ENCODE data around the gene MMP3. TPM values are rescaled to one million over a fixed set of nuclear protein-coding genes. Genes with fewer than 3 reads are reported as not detected.

The MMP3 gene
- total and polyA plus RNA-seq, 2 experiments from 2014 or later, result 0.93 to 0.97 TPM

DNA sequence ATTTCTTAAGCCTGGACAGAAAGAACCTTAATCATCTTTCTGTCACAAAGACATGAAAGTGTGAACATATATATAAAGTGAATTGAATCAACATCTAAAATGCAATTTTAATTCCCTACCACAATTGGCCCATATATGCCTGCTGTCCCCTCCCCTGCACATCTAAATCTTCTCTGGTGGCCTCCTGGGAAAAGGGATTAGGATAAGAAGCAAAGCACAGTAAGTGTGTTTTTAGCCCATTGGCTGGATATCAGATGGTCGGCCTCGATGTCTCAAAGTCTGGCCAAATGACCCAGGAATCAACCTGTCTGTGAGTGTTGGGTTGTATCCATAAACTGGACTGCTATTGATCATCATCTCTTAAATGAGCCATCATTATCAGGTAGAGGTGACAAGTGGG lies 5.8 kb downstream of the MMP3 start:
- Histone ChIP-seq H4K20me1 (ENCODE audit: insufficient read depth, poor library complexity, severe bottlenecking) (no peaks in the 10 kb centered on the region), H3K4me2 (no peak overlapping the region), H3K36me3 (replicated peaks; ENCODE audit: insufficient read depth, low read depth) (no peaks in the 10 kb centered on the region), H3K27ac (no peak overlapping the region), H3K9me3 (ENCODE audit: low read depth) (no peaks in the 10 kb centered on the region), H3K27me3 (no peaks in the 10 kb centered on the region), H2AFZ (no peak overlapping the region), H3K4me1 (ENCODE audit: insufficient read depth) (peaks cover 10% of the 10 kb centered on the region), H3K9me2 (replicated peaks; ENCODE audit: insufficient read depth) (no peaks in the 10 kb centered on the region), H3K79me2 (no peaks in the 10 kb centered on the region), H3K4me3 (no peak overlapping the region)
- 94% methylated on average over 2 of the region's 2 CpGs for WGBS (ENCODE audit: low lambda C conversion rate, missing lambda C conversion rate)
- no peak for DNase-seq (ENCODE audit: low spot score)
- TF ChIP-seq CTCF (IDR thresholded peaks at IDR 0.05; ENCODE audit: poor library complexity) (no peak), EZH2phosphoT487 (IDR thresholded peaks at IDR 0.05; ENCODE audit: low read depth, severe bottlenecking, unreplicated experiment) (no peak), EZH2 (IDR thresholded peaks at IDR 0.05; ENCODE audit: borderline replicate concordance) (no peak)

GRCh38 chr11:102837156-102837555 lies 6.3 kb downstream of the MMP3 start:
- WGBS (ENCODE audit: low lambda C conversion rate, missing lambda C conversion rate), result 93% methylated on average over 2 of the region's 2 CpGs
- no peaks in the 10 kb centered on the region for H3K79me2 ChIP-seq

DNA sequence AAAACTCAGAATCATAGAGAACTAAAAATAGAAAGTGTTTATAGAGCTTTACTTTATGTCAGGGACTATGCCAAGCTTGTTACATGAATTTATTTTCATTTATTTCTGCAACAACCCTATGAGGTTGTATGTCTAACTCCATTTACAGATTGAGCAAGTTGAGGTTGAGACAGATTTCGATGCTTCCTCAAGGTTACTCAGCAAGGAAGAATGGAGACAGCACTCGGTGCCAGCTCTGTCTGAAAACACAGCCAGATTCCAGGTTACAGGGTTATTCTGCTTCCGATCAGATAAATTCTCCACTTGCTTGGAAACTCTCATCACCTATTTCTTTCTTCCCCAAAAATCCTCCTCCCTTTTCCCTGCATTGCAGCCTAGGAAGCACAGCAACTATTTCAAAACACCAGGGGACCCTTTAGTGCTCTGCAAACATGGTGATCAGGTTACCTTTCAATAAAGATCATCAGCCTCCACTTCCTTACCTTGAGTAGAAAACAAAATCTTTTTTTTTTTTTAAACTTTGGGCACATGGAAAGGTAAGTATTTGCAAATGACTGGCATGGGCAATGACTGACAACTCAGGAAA lies 7.0 kb downstream of the MMP3 start:
- Histone ChIP-seq H2AFZ (no peak overlapping the region), H3K27me3 (no peaks in the 10 kb centered on the region), H3K9me3 (ENCODE audit: low read depth) (no peaks in the 10 kb centered on the region), H3K4me2 (no peak overlapping the region), H3K36me3 (replicated peaks; ENCODE audit: insufficient read depth, low read depth) (no peaks in the 10 kb centered on the region), H3K4me1 (ENCODE audit: insufficient read depth) (peaks cover 10% of the 10 kb centered on the region), H3K4me3 (no peak overlapping the region), H3K9me2 (replicated peaks; ENCODE audit: insufficient read depth) (no peaks in the 10 kb centered on the region), H4K20me1 (ENCODE audit: insufficient read depth, poor library complexity, severe bottlenecking) (no peaks in the 10 kb centered on the region), H3K27ac (no peak overlapping the region), H3K79me2 (no peaks in the 10 kb centered on the region)
- DNase-seq (ENCODE audit: low spot score), result no peak
- WGBS (ENCODE audit: low lambda C conversion rate, missing lambda C conversion rate), result 66% methylated on average over 3 of the region's 3 CpGs
- TF ChIP-seq CTCF (IDR thresholded peaks at IDR 0.05; ENCODE audit: poor library complexity) (no peak), EZH2 (IDR thresholded peaks at IDR 0.05; ENCODE audit: borderline replicate concordance) (no peak), EZH2phosphoT487 (IDR thresholded peaks at IDR 0.05; ENCODE audit: low read depth, severe bottlenecking, unreplicated experiment) (no peak)

More at GRCh38 chr11:102837156-102837555, 6.3 kb downstream of the MMP3 start:
- Histone ChIP-seq H3K4me2 (no peak overlapping the region), H3K4me3 (no peak overlapping the region), H4K20me1 (ENCODE audit: insufficient read depth, poor library complexity, severe bottlenecking) (no peaks in the 10 kb centered on the region), H3K9me3 (ENCODE audit: low read depth) (no peaks in the 10 kb centered on the region), H3K27ac (no peak overlapping the region), H3K9me2 (replicated peaks; ENCODE audit: insufficient read depth) (no peaks in the 10 kb centered on the region), H2AFZ (no peak overlapping the region), H3K4me1 (ENCODE audit: insufficient read depth) (peaks cover 10% of the 10 kb centered on the region), H3K36me3 (replicated peaks; ENCODE audit: insufficient read depth, low read depth) (no peaks in the 10 kb centered on the region), H3K27me3 (no peaks in the 10 kb centered on the region)
- no peak for DNase-seq (ENCODE audit: low spot score)
- TF ChIP-seq EZH2phosphoT487 (IDR thresholded peaks at IDR 0.05; ENCODE audit: low read depth, severe bottlenecking, unreplicated experiment) (no peak), CTCF (IDR thresholded peaks at IDR 0.05; ENCODE audit: poor library complexity) (no peak), EZH2 (IDR thresholded peaks at IDR 0.05; ENCODE audit: borderline replicate concordance) (no peak)

All from hepatocyte (in vitro differentiated cells).